ENCODE data around the gene ZCWPW1.

The ZCWPW1 gene

GRCh38 chr7:100351657-100352058, 76.8 kb downstream of the ZCWPW1 start:
- TF ChIP-seq CTCF (conservative IDR thresholded peaks at IDR 0.05; ENCODE audit: low read depth, low read length) = no peak
- DNase-seq (ENCODE audit: low read depth) = no peak
- no peak overlapping the region for H3K4me3 ChIP-seq (ENCODE audit: low read depth, low read length)
